ENCODE measurements around the gene C3.

The C3 gene

DNA sequence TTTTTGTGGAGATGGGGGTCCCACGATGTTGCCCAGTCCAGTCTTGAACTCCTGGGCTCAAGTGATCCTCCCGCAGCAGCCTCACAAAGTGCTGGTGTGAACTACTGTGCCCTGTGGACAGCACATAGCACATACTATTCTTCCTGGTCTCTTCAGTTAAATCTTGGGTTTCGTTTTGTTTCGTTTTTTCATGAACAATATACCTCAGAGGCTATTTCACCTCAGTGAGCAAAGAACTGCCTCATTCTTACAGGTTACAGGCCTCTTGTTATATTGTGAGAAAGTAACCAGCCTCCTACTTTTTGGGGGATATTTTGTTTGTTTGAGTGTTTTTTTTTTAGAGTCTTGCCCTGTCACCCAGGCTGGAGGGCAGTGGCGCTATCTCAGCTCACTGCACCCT is 1.3 kb upstream of the C3 start:
- peaks cover 13% of the 10 kb centered on the region for H3K36me3 ChIP-seq (ENCODE audit: low read depth)
- no peak for ATAC-seq (ENCODE audit: low read depth)
- no peaks in the 10 kb centered on the region for H3K27me3 ChIP-seq (ENCODE audit: insufficient read depth, poor library complexity, severe bottlenecking)
- peak overlapping the region; percentile 52 for H3K27ac ChIP-seq (ENCODE audit: poor library complexity, severe bottlenecking)
- no peak for DNase-seq (ENCODE audit: low spot score)
- no peak overlapping the region for H3K4me3 ChIP-seq (ENCODE audit: severe bottlenecking)
- H3K9me3 ChIP-seq (ENCODE audit: severe bottlenecking): no peaks in the 10 kb centered on the region
- peaks cover 23% of the 10 kb centered on the region for H3K4me1 ChIP-seq (ENCODE audit: insufficient read depth, poor library complexity, severe bottlenecking)
- TF ChIP-seq, protein P1, sequence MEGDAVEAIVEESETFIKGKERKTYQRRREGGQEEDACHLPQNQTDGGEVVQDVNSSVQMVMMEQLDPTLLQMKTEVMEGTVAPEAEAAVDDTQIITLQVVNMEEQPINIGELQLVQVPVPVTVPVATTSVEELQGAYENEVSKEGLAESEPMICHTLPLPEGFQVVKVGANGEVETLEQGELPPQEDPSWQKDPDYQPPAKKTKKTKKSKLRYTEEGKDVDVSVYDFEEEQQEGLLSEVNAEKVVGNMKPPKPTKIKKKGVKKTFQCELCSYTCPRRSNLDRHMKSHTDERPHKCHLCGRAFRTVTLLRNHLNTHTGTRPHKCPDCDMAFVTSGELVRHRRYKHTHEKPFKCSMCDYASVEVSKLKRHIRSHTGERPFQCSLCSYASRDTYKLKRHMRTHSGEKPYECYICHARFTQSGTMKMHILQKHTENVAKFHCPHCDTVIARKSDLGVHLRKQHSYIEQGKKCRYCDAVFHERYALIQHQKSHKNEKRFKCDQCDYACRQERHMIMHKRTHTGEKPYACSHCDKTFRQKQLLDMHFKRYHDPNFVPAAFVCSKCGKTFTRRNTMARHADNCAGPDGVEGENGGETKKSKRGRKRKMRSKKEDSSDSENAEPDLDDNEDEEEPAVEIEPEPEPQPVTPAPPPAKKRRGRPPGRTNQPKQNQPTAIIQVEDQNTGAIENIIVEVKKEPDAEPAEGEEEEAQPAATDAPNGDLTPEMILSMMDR (IDR thresholded peaks at IDR 0.05; ENCODE audit: poor library complexity, severe bottlenecking): no peak

DNA sequence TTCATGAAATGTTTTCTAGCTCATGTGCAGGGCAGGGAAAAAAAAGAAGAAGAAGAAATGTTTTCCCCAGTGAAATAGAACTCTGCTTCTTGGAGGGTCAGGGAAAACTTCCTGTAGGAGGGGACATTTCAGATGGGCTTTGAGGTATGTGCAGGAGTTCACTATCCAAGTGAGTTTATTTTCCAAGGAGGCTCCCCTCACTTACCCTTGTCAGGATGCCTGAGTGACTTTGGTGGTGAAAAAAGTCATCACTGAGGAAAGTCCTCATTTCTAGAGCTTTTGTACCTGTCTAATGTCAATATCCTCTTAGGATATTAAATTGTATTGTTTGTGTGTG is 656 bp upstream of the C3 start:
- peak overlapping the region; percentile 52 for H3K27ac ChIP-seq (ENCODE audit: poor library complexity, severe bottlenecking)
- TF ChIP-seq, protein P1 (IDR thresholded peaks at IDR 0.05; ENCODE audit: poor library complexity, severe bottlenecking): no peak
- no peak overlapping the region for H3K4me3 ChIP-seq (ENCODE audit: severe bottlenecking)
- no peaks in the 10 kb centered on the region for H3K27me3 ChIP-seq (ENCODE audit: insufficient read depth, poor library complexity, severe bottlenecking)
- no peaks in the 10 kb centered on the region for H3K9me3 ChIP-seq (ENCODE audit: severe bottlenecking)
- ATAC-seq (ENCODE audit: low read depth) (no peak), DNase-seq (ENCODE audit: low spot score) (no peak)
- peaks cover 23% of the 10 kb centered on the region for H3K4me1 ChIP-seq (ENCODE audit: insufficient read depth, poor library complexity, severe bottlenecking)
- peaks cover 13% of the 10 kb centered on the region for H3K36me3 ChIP-seq (ENCODE audit: low read depth)

DNA sequence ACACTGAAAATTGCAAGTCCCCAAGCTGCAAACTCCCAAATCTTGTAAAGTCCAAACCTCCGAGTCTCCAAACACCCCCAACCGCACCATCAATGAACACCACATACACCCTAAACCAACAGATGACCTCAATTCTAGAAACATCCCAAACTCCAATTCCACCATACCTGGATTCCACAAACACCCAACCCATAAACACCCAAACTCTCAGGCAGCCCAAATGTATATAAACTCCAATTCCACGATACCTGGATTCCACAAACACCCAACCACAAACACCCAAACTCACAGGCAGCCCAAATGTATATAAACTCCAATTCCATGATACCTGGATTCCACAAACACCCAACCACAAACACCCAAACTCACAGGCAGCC is 470 bp downstream of the C3 start:
- no peak for ATAC-seq (ENCODE audit: low read depth)
- TF ChIP-seq, protein P1 (IDR thresholded peaks at IDR 0.05; ENCODE audit: poor library complexity, severe bottlenecking): no peak
- peaks cover 23% of the 10 kb centered on the region for H3K4me1 ChIP-seq (ENCODE audit: insufficient read depth, poor library complexity, severe bottlenecking)

DNA sequence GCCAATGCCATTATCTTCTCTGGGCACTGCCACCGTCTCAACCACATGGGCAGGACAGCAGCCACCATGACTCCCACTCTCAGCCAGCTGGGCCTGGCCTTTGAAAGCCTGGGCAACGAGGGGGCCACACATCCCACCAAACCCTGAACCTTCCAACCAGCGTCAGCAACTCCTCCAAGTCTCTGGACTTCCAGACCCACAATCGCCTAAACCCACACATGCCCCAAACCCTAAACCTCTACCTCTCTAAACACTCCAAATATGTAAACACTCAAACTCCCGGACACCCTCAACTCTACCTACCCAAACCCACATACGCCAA is 949 bp downstream of the C3 start:
- H3K4me3 ChIP-seq (ENCODE audit: severe bottlenecking): peak overlapping the region; percentile 16

More for the DNA sequence above, 470 bp downstream of the C3 start:
- Histone ChIP-seq H3K27ac (ENCODE audit: poor library complexity, severe bottlenecking) (peak overlapping the region; percentile 52), H3K27me3 (ENCODE audit: insufficient read depth, poor library complexity, severe bottlenecking) (no peaks in the 10 kb centered on the region), H3K4me3 (ENCODE audit: severe bottlenecking) (peak overlapping the region; percentile 16), H3K36me3 (ENCODE audit: low read depth) (peaks cover 13% of the 10 kb centered on the region), H3K9me3 (ENCODE audit: severe bottlenecking) (no peaks in the 10 kb centered on the region)
- DNase-seq (ENCODE audit: low spot score): no peak

DNA sequence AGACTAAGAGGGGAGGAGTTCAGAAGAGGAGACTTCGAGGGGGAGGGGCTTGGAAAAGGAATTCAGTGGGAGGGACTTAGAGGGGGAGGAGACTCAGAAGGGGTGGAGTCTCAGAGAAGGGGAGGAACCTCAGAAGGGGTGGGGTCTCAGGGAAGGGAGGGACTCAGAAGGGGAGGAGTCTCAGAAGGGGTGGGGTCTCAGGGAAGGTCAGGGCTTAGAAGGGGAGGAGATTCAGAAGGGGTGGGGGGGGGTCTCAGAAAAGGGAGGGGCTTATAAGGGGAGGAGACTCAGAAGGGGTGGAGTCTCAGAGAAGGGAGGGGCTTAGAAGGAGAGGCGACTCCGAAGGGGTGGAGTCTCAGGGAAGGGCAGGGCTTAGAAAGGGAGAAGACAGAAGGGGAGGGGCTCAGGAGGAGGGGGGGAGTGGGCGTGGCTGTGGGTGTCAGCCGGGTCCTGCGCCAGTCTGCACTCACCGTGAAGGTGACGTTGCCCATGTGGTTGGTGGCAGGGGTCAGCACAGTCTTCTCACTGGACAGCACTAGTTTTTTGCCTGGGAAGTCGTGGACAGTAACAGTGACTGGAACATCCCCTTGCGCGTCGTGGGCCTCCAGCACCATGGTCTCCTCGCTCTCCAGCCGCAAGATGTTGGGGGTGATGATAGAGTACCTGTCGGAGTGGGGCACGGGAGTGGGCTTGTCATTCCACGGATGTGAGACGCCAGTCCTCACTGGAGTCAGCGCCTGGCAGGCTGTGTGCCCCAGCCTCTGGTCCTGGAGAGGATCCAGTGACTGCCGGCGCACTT is 1.5 kb downstream of the C3 start:
- Histone ChIP-seq H3K9me3 (ENCODE audit: severe bottlenecking) (no peaks in the 10 kb centered on the region), H3K27ac (ENCODE audit: poor library complexity, severe bottlenecking) (peak overlapping the region; percentile 52), H3K4me3 (ENCODE audit: severe bottlenecking) (peak overlapping the region; percentile 16), H3K27me3 (ENCODE audit: insufficient read depth, poor library complexity, severe bottlenecking) (no peaks in the 10 kb centered on the region), H3K36me3 (ENCODE audit: low read depth) (peaks cover 13% of the 10 kb centered on the region), H3K4me1 (ENCODE audit: insufficient read depth, poor library complexity, severe bottlenecking) (peaks cover 23% of the 10 kb centered on the region)
- TF ChIP-seq, protein P1 (IDR thresholded peaks at IDR 0.05; ENCODE audit: poor library complexity, severe bottlenecking): no peak
- no peak for DNase-seq (ENCODE audit: low spot score)
- ATAC-seq (ENCODE audit: low read depth): peak; percentile 37; the same call in 2 of the 3 replicates

More for the DNA sequence above, 949 bp downstream of the C3 start:
- DNase-seq (ENCODE audit: low spot score) (no peak), ATAC-seq (ENCODE audit: low read depth) (no peak)
- peaks cover 23% of the 10 kb centered on the region for H3K4me1 ChIP-seq (ENCODE audit: insufficient read depth, poor library complexity, severe bottlenecking)
- peak overlapping the region; percentile 52 for H3K27ac ChIP-seq (ENCODE audit: poor library complexity, severe bottlenecking)
- TF ChIP-seq, protein P1 (IDR thresholded peaks at IDR 0.05; ENCODE audit: poor library complexity, severe bottlenecking): no peak
- H3K36me3 ChIP-seq (ENCODE audit: low read depth): peaks cover 13% of the 10 kb centered on the region
- H3K27me3 ChIP-seq (ENCODE audit: insufficient read depth, poor library complexity, severe bottlenecking): no peaks in the 10 kb centered on the region
- no peaks in the 10 kb centered on the region for H3K9me3 ChIP-seq (ENCODE audit: severe bottlenecking)

Measured in RWPE2 (cell line).